ENCODE measurements around the gene TRAK2. TPM values are rescaled to one million over a fixed set of nuclear protein-coding genes. Genes with fewer than 3 reads are reported as not detected.

Gene TRAK2
- polyA plus RNA-seq, 1 donor from 2014 or later, result 19.6 TPM

- TF ChIP-seq POLR2AphosphoS5 (IDR thresholded peaks at IDR 0.05) (no peak), EP300 (conservative IDR thresholded peaks at IDR 0.05; ENCODE audit: poor library complexity, severe bottlenecking) (no peak), SMC3 (conservative IDR thresholded peaks at IDR 0.05; ENCODE audit: poor library complexity) (no peak), EZH2 (IDR thresholded peaks at IDR 0.05; ENCODE audit: borderline replicate concordance, insufficient read depth, low read length, poor library complexity, severe bottlenecking) (no peak), MXI1 (conservative IDR thresholded peaks at IDR 0.05; ENCODE audit: poor library complexity, severe bottlenecking) (no peak), REST (IDR thresholded peaks at IDR 0.05; ENCODE audit: borderline replicate concordance) (no peak), RAD21 (conservative IDR thresholded peaks at IDR 0.05) (no peak), CTCF (IDR thresholded peaks at IDR 0.05; ENCODE audit: poor library complexity, severe bottlenecking) (no peak), TAF1 (IDR thresholded peaks at IDR 0.05; ENCODE audit: low read depth) (no peak)
- Histone ChIP-seq H3K27ac (ENCODE audit: low read length) (no peak overlapping the region), H2AFZ (ENCODE audit: low read depth, low read length) (no peak overlapping the region), H3K9ac (ENCODE audit: low read length) (no peak overlapping the region), H3K9me2 (ENCODE audit: insufficient read depth, low read length) (no peaks in the 10 kb centered on the region), H3K9me3 (ENCODE audit: low read length) (no peaks in the 10 kb centered on the region), H3K79me2 (replicated peaks; ENCODE audit: insufficient read depth, low read length) (no peaks in the 10 kb centered on the region), H3K36me3 (ENCODE audit: insufficient read depth, low read length) (no peaks in the 10 kb centered on the region), H3K4me3 (ENCODE audit: low read length) (no peak overlapping the region), H3K27me3 (ENCODE audit: insufficient read depth, low read depth, low read length) (no peaks in the 10 kb centered on the region), H4K20me1 (ENCODE audit: insufficient read depth) (no peaks in the 10 kb centered on the region), H3F3A (ENCODE audit: insufficient read depth, low read length, poor library complexity, severe bottlenecking) (no peaks in the 10 kb centered on the region), H3K4me2 (ENCODE audit: low read length) (no peak overlapping the region)
Measured at GRCh38 chr2:201343559-201343958, 107.7 kb downstream of the TRAK2 start.

- Histone ChIP-seq H4K20me1 (ENCODE audit: insufficient read depth) (no peaks in the 10 kb centered on the region), H3K9me2 (ENCODE audit: insufficient read depth, low read length) (no peaks in the 10 kb centered on the region), H2AFZ (ENCODE audit: low read depth, low read length) (no peak overlapping the region), H3K27me3 (ENCODE audit: insufficient read depth, low read depth, low read length) (no peaks in the 10 kb centered on the region), H3F3A (ENCODE audit: insufficient read depth, low read length, poor library complexity, severe bottlenecking) (no peaks in the 10 kb centered on the region), H3K4me2 (ENCODE audit: low read length) (no peak overlapping the region), H3K36me3 (ENCODE audit: insufficient read depth, low read length) (no peaks in the 10 kb centered on the region), H3K4me3 (ENCODE audit: low read length) (no peak overlapping the region), H3K9me3 (ENCODE audit: low read length) (no peaks in the 10 kb centered on the region), H3K79me2 (replicated peaks; ENCODE audit: insufficient read depth, low read length) (no peaks in the 10 kb centered on the region), H3K27ac (ENCODE audit: low read length) (no peak overlapping the region), H3K9ac (ENCODE audit: low read length) (no peak overlapping the region)
- no peak for TF ChIP-seq RAD21 (conservative IDR thresholded peaks at IDR 0.05)
- no peak for TF ChIP-seq SMC3 (conservative IDR thresholded peaks at IDR 0.05; ENCODE audit: poor library complexity)
- no peak for TF ChIP-seq MXI1 (conservative IDR thresholded peaks at IDR 0.05; ENCODE audit: poor library complexity, severe bottlenecking)
- no peak for TF ChIP-seq POLR2AphosphoS5 (IDR thresholded peaks at IDR 0.05)
- TF ChIP-seq CTCF (IDR thresholded peaks at IDR 0.05; ENCODE audit: poor library complexity, severe bottlenecking), result no peak
- TF ChIP-seq TAF1 (IDR thresholded peaks at IDR 0.05; ENCODE audit: low read depth), result no peak
- no peak for TF ChIP-seq EZH2 (IDR thresholded peaks at IDR 0.05; ENCODE audit: borderline replicate concordance, insufficient read depth, low read length, poor library complexity, severe bottlenecking)
- no peak for TF ChIP-seq REST (IDR thresholded peaks at IDR 0.05; ENCODE audit: borderline replicate concordance)
- TF ChIP-seq EP300 (conservative IDR thresholded peaks at IDR 0.05; ENCODE audit: poor library complexity, severe bottlenecking), result no peak
Measured at GRCh38 chr2:201342923-201343322, 108.3 kb downstream of the TRAK2 start.
